Nephron (organoid): ENCODE data around the gene ASCC1.

Source experiments
- H3K27ac Mint-ChIP-seq, 3 experiments: 2 replicates each; pipeline ENCODE4 v1.8.0; 2020; ENCODE audit warnings: mixed read lengths in 3 of 3, mild to moderate bottlenecking in 2 of 3, moderate library complexity in 1 of 3
- H3K27me3 Mint-ChIP-seq: 2 replicates; pipeline ENCODE4 v1.8.0; 2021; ENCODE audit warnings: low read depth, mild to moderate bottlenecking, moderate library complexity, mixed read lengths
- H3K36me3 Mint-ChIP-seq: 2 replicates; pipeline ENCODE4 v1.8.0; 2020; ENCODE audit warnings: low read depth, mixed read lengths
- H3K4me1 Mint-ChIP-seq: 2 replicates; pipeline ENCODE4 v1.8.0; 2020; ENCODE audit warnings: mixed read lengths
- H3K4me3 Mint-ChIP-seq, 3 experiments: 2 replicates each; pipeline ENCODE4 v1.8.0; 2020; ENCODE audit warnings: mild to moderate bottlenecking in 3 of 3, mixed read lengths in 3 of 3, moderate library complexity in 2 of 3
- H3K9me3 Mint-ChIP-seq: 2 replicates; pipeline ENCODE4 v1.8.0; 2020; ENCODE audit warnings: mixed read lengths
- CTCF ChIP-seq, 3 experiments: fragments of 200-600 bp; sonication (generic); IDR thresholded peaks; one replicate each; pipeline ENCODE4 v1.5.0; 2021; ENCODE audit warnings: antibody characterized with exemption in 3 of 3; ENCODE audit not compliant: unreplicated experiment in 3 of 3

The ASCC1 gene

GRCh38 chr10:72072639-72073038 is 143.4 kb downstream of the ASCC1 start:
- TF ChIP-seq CTCF (IDR thresholded peaks at IDR 0.05; ENCODE audit: unreplicated experiment in 3 of 3) = no peak
- Mint-ChIP-seq H3K9me3 (no peaks in the 10 kb centered on the region), H3K36me3 (peaks cover 4% of the 10 kb centered on the region), H3K27ac (no peak overlapping the region), H3K4me3 (no peak overlapping the region), H3K4me1 (peaks cover 19% of the 10 kb centered on the region), H3K27me3 (peaks cover 5% of the 10 kb centered on the region)

GRCh38 chr10:72072046-72072445 is 144.0 kb downstream of the ASCC1 start:
- H3K9me3 Mint-ChIP-seq = no peaks in the 10 kb centered on the region

GRCh38 chr10:72069751-72070526 is 146.1 kb downstream of the ASCC1 start:
- H3K27me3 Mint-ChIP-seq = peaks cover 11% of the 10 kb centered on the region
- TF ChIP-seq CTCF (IDR thresholded peaks at IDR 0.05; ENCODE audit: unreplicated experiment in 3 of 3) = peak in 2 of 3 experiments; percentile 5 to 32
- peak overlapping the region in 2 of 3 experiments; percentile 8 to 23 for H3K4me3 Mint-ChIP-seq
- no peaks in the 10 kb centered on the region for H3K9me3 Mint-ChIP-seq
- peaks cover 4% of the 10 kb centered on the region for H3K36me3 Mint-ChIP-seq
- peaks cover 38% of the 10 kb centered on the region for H3K4me1 Mint-ChIP-seq
- peak overlapping the region; percentile 64 to 89 (median 73) for H3K27ac Mint-ChIP-seq

More at GRCh38 chr10:72072046-72072445, 144.0 kb downstream of the ASCC1 start:
- H3K27ac Mint-ChIP-seq = no peak overlapping the region
- TF ChIP-seq CTCF (IDR thresholded peaks at IDR 0.05; ENCODE audit: unreplicated experiment in 3 of 3) = no peak
- peaks cover 4% of the 10 kb centered on the region for H3K36me3 Mint-ChIP-seq
- peaks cover 5% of the 10 kb centered on the region for H3K27me3 Mint-ChIP-seq
- peaks cover 22% of the 10 kb centered on the region for H3K4me1 Mint-ChIP-seq
- no peak overlapping the region for H3K4me3 Mint-ChIP-seq

- H3K27me3 Mint-ChIP-seq = peaks cover 11% of the 10 kb centered on the region
- H3K36me3 Mint-ChIP-seq = peaks cover 4% of the 10 kb centered on the region
- no peak overlapping the region for H3K4me3 Mint-ChIP-seq
- H3K27ac Mint-ChIP-seq = peak overlapping the region; percentile 48 to 89 (median 73)
- TF ChIP-seq CTCF (IDR thresholded peaks at IDR 0.05; ENCODE audit: unreplicated experiment in 3 of 3) = no peak
- H3K4me1 Mint-ChIP-seq = peaks cover 38% of the 10 kb centered on the region
- H3K9me3 Mint-ChIP-seq = no peaks in the 10 kb centered on the region
Measured at GRCh38 chr10:72068901-72069446, 147.1 kb downstream of the ASCC1 start.

- no peak for TF ChIP-seq CTCF (IDR thresholded peaks at IDR 0.05; ENCODE audit: unreplicated experiment in 3 of 3)
- H3K36me3 Mint-ChIP-seq = peaks cover 4% of the 10 kb centered on the region
- H3K4me3 Mint-ChIP-seq = no peak overlapping the region
- H3K4me1 Mint-ChIP-seq = peaks cover 43% of the 10 kb centered on the region
- H3K27ac Mint-ChIP-seq = peak overlapping the region; percentile 48 to 89 (median 73)
- H3K27me3 Mint-ChIP-seq = peaks cover 15% of the 10 kb centered on the region
- H3K9me3 Mint-ChIP-seq = no peaks in the 10 kb centered on the region
Measured at GRCh38 chr10:72068126-72068765, 147.8 kb downstream of the ASCC1 start.
